Frontal cortex (tissue), 4 donors: ENCODE data around the gene FCER2. TPM values are rescaled to one million over a fixed set of nuclear protein-coding genes. Genes with fewer than 3 reads are reported as not detected.
"Not testable (repeated sequence)": the region's sequence is repeated elsewhere in the genome, so short reads cannot be mapped to it uniquely, and the experiment has no call there.

ENCODE experiments used
- DNase-seq, 2 donors: peaks; one replicate each; pipeline ENCODE4 v3.0.0; 2012; ENCODE audit warnings: low spot score in 2 of 2
- FAIRE-seq: peaks from 2 replicates; lab custom pipeline; 2012; peaks lifted over from hg19 to GRCh38; lab: Jason Lieb, UNC
- total RNA-seq: library from RNA; depleted of rRNA; stranded (reverse); fragments of >200 nt; gene quantifications from one replicate; pipeline ENCODE4 v1.2.3, GENCODE V29; 2014
- donor health status: control.
- donor health status: control.
- donor health status: control.

Gene FCER2
- total RNA-seq, 1 donor from 2014 or later = not detected

GRCh38 chr19:7661744-7662538 lies 40.0 kb downstream of the FCER2 start:
- DNase-seq (no peak), FAIRE-seq (no peak)

- FAIRE-seq (no peak), DNase-seq (no peak)
Observed at GRCh38 chr19:7658219-7658686, 43.7 kb downstream of the FCER2 start.

GRCh38 chr19:7657131-7657751 lies 44.7 kb downstream of the FCER2 start:
- FAIRE-seq = no peak
- DNase-seq = no peak

DNA sequence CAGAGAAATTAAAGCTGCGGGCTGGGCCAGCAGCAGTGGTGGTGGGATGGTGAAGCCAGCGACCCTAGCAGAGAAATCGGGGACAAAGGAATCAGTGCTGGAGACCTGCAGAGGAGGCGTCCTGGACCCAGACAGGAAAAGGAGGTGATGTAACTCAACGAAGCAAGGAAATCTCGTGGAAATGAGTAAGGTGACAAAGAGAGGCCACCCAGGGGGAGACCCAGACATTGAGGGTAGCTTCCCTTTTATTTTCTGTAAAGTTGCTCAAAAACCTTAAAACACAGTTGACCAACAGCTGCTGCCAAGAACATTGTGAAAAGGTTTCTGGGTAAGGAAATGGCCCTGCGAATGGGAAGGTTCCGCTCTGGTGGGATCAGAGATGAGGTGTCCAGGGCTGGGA lies 46.4 kb downstream of the FCER2 start:
- FAIRE-seq = no peak

DNA sequence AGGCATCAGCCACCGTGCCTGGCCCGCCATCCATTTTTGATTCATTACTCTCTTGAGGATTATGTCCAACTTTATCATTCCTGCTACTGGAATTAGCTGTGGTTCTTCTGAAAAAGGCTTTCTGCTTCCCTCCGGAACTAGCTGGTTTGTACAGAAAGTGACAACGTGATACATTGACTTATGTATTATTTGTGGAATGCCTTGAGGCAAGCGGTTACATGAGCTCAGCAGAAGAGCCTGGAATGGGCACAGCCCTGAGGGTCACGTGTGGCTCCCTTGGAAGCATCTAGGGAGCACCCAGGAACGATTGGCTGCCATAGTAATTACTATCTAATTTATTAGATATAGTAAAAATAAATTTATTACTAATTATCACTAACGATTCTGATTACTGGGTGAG lies 47.5 kb downstream of the FCER2 start:
- FAIRE-seq = no peak
- DNase-seq = no peak

More for the DNA sequence above, 46.4 kb downstream of the FCER2 start:
- no peak for DNase-seq

DNA sequence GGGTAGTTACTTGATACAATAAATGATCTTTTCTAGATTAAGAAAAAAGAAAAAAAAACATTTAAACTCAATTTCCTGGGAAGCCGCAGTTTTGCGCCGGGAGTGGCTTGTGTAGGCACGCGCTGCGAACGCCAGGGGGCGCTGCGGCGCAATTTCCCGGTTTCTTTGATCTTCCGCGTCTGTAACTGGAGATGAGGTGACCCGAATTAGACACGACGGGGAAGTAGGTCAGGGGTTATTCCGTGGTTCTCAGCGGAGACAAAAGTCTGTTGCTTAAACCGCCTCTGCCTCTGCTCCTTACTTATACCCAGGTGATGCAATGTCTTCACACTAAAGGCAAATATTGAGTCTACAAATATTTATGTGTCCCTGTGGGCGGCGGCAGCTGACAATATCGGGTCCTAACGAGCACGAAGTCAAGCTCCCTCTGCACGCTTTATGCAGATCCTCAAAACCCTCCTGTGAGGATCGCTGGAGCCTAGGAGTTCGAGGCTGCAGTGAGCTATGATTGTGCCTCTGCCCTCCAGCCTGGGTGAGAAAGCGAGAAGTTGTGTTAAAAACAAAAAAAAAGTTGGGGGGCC lies 49.8 kb downstream of the FCER2 start:
- DNase-seq (peak; percentile 73 to 88), FAIRE-seq (no peak)

DNA sequence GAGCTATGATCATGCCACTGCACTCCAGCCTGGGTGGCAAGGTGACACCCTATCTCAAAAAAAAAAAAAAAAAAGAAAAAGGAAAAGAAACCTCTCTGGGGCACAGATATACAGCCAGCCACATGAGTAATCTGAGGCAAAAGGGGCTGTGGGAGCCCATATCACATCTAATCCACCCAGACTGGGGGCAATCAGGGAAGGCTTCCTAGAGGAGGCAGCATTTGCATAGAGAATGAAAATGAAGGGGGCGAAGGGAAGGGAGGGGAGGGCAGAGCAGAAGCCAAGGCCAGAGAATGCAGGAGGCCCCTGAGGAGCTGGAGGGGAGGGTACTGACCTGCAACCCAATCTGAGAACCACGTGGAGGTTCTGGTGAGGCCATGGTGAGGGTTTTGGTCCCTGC lies 51.8 kb downstream of the FCER2 start:
- DNase-seq (no peak), FAIRE-seq (no peak)

DNA sequence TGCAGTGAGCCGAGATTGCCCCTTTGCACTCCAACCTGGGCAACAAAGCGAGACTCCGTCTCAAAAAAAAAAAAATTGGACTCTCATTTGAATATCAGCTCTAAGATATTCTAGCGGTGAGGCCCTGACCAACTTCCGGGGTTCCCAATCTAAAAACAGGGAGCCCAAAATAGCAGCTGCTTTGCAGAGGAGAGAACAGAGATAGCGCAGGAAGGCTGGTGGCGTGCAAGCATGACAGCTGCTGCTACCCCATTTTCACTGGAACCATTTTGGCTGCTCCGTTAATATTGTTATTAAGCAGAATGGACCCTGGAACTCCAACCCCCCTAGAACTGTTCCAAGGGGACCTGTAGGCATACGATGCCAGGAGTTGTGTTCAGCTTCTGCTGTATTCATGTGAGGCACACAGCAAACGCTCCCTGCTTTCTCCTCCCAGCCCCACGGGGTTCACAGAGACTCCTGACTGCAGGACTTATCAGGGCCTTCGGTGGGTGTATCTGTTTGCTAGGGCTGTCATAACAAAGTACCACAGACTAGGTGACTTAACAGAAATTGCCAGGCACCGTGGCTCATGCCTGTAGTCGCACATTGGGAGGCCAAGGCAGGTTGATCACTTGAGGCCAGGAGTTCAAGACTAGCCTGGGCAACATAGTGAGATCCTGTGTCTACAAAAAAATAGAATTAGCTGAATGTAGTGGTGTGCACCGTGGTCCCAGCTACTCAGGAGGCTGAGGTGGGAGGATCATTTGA lies 53.5 kb downstream of the FCER2 start:
- FAIRE-seq = no peak
- DNase-seq = no peak

DNA sequence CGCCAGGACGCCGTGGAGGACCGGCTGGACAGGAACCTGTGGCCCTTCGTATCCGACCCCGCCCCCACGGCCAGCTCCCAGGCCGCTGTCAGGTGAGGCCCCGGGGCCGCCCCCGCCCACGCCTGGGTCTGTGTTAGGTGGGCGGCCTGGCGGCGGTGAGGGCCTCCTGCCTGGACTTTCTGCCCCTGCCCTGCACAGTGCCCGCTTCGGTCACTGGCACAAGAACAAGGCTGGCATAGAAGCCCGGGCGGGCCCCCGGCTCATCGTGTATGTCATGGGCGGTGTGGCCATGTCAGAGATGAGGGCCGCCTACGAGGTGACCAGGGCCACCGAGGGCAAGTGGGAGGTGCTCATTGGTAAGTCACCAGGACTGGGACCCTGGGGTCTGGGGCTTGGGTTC lies 54.8 kb downstream of the FCER2 start:
- DNase-seq (no peak), FAIRE-seq (no peak)

DNA sequence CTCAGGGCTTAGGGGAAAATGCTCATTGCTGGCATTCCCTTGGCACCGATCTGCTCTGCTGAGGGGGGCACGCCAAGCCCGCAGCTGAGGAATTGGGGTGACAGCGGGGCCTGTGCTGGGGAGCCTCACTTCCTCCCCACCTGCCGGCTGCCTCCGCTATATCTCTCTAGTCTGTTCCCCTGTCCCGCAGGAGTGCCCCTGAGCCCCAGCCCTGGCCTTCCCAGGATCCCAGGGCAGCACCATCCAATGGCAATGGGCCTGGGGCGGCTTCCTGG lies 55.6 kb downstream of the FCER2 start:
- FAIRE-seq = no peak
- no peak for DNase-seq

GRCh38 chr19:7645656-7646425 lies 56.1 kb downstream of the FCER2 start:
- FAIRE-seq (no peak), DNase-seq (no peak)

DNA sequence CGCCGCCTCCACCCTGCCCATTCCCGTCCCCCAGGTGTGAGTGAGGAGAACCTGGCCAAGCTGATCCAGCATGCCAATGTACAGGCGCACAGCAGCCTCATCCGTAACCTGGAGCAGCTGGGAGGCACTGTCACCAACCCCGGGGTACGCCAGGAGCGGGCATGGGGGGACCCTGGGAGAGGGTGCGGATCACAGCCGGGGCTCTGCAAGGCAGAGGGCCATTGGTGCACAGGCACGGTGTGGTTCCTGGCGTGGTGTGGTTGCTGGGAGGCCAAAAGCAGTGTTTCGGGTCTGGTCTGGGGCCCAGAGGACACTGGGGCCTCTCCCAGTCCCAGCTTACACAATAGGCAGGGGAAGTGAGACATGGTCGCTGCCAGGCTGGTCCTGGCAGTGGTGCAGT lies 56.8 kb downstream of the FCER2 start:
- no peak for FAIRE-seq
- DNase-seq = no peak

GRCh38 chr19:7644550-7644877 lies 57.4 kb downstream of the FCER2 start:
- FAIRE-seq (no peak), DNase-seq (no peak)

GRCh38 chr19:7643629-7644549 lies 58.0 kb downstream of the FCER2 start:
- DNase-seq, FAIRE-seq: not testable (repeated sequence)

DNA sequence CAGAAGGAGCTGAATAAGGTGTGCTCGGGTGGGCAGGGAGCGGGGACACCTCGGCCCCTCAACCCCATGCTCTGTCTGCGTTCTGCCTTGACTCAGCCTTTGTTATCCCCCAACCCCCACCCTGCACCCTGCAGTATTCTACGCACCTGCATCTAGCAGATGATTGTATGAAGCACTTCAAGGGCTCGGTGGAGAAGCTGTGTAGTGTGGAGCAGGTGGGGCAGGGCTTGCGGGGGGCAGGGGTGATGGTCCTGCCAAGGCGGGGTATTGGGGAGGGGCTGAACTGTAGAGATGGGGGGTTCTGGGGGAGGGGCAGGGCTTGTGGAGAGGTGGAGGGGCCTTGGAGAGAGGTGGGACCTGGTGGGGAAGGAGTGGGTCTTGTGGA lies 58.9 kb downstream of the FCER2 start:
- FAIRE-seq = no peak
- no peak for DNase-seq

DNA sequence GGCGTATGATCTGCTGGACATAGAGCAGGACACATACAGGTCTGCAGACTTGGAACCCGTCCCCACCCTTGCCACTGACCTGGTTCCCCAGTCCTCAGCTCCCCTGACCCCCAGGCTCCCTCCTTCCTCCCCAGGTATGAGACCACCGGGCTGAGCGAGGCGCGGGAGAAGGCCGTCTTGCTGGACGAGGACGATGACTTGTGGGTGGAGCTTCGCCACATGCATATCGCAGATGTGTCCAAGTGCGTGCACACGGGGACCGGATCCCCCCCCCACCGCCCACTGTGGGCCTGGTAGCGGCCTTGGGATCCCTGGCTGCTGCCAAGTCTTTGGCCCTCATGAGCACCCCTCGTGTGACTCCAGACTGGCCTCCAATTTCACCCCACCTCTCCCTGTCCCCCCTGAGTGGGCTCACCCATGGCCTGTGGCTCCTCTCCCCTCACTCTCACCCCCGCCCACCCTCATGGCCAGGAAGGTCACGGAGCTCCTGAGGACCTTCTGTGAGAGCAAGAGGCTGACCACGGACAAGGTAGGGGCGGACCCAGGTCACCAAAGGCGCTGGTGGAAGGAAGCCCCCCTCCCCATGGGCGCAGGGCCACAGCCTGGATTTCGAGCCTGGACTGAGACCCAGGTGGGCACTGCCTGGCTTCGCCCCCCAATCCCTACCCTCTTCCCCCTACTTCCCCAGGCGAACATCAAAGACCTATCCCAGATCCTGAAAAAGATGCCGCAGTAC lies 59.5 kb downstream of the FCER2 start:
- FAIRE-seq = no peak
- no peak for DNase-seq

DNA sequence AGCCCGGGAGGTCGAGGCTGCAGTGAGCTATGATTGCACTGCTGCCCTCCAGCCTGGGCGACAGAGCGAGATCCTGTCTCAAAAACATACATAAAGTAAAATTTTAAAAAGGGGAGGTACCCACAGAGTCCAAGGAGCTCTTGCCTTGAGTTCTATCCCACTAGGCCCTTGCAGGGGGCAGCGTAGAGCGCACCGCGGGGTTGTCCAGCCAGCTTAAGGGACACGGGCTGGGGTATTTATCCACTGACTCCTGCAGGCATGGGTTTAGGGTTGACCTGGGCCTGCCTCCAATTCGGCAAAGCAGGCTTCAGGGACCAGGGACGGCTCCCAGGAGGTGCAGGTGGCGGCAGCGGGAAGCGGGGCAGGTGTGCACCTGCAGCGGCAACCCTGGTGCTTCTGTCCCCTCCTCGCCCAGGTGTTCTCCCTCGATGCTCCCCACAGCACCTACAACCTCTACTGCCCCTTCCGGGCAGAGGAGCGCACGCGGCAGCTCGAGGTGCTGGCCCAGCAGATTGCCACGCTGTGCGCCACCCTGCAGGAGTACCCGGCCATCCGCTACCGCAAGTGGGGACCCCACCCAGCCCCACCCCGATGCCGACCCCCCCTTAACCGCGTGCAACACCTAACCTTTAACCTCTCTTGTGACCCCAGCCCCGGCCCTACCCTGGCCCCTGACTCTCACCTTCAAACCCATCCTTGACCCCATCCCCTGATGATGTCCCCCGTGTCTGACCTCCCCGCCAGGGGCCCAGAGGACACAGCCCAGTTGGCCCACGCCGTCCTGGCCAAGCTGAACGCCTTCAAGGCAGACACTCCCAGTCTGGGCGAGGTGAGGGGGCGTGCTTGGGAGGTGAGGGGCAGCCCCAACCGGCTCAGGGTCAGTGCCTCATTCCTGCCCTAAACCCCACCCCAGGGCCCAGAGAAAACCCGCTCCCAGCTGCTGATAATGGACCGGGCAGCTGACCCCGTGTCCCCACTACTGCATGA lies 60.3 kb downstream of the FCER2 start:
- no peak for FAIRE-seq
- DNase-seq = no peak
